ENCODE results near the gene PPP2R2C. TPM values are rescaled to one million over a fixed set of nuclear protein-coding genes. Genes with fewer than 3 reads are reported as not detected.

Gene PPP2R2C
- total and polyA plus RNA-seq, 4 experiments from 2014 or later = not detected

- Histone ChIP-seq H3K27ac (ENCODE audit: low read depth, low read length) (no peak overlapping the region), H3K27me3 (ENCODE audit: insufficient read depth, low read length) (no peaks in the 10 kb centered on the region), H3K4me1 (ENCODE audit: insufficient read depth, low read length) (no peaks in the 10 kb centered on the region), H3K36me3 (ENCODE audit: insufficient read depth, low read length) (no peaks in the 10 kb centered on the region), H3K4me3 (ENCODE audit: low read length in 2 of 2) (no peak overlapping the region), H3K9me3 (ENCODE audit: control insufficient read depth in 1 of 2, low read length in 2 of 2) (no peaks in the 10 kb centered on the region)
- ChIA-PET CTCF (ENCODE audit: partially characterized antibody) (interaction anchor here (1.4 kb wide), 1 partner anchor 35 kb away, joined by 4 read pairs; no protein-coding TSS in a partner anchor), POLR2A (ENCODE audit: partially characterized antibody) (no interaction called here)
- intact Hi-C loops (cut with micrococcal nuclease) = no loop called here
- Mint-ChIP-seq H3K36me3 (peaks cover 0 to 3% of the 10 kb centered on the region in 2 donors), H3K27me3 (peaks cover 6% of the 10 kb centered on the region in 2 donors), H3K9me3 (peaks cover 0 to 29% (median 16%) of the 10 kb centered on the region in 8 donors), H3K4me1 (peaks cover 0 to 4% (median under 1%) of the 10 kb centered on the region in 4 donors), H3K4me3 (no peak overlapping the region), H3K27ac (no peak overlapping the region)
- DNase-seq = no peak
These were observed 37.2 kb upstream of the PPP2R2C start for GRCh38 chr4:6509587-6509986.

- Histone ChIP-seq H3K4me3 (ENCODE audit: low read length in 2 of 2) (no peak overlapping the region), H3K27ac (ENCODE audit: low read depth, low read length) (no peak overlapping the region), H3K9me3 (ENCODE audit: control insufficient read depth in 1 of 2, low read length in 2 of 2) (peaks cover 0 to 6% of the 10 kb centered on the region in 2 donors), H3K4me1 (ENCODE audit: insufficient read depth, low read length) (no peaks in the 10 kb centered on the region), H3K36me3 (ENCODE audit: insufficient read depth, low read length) (no peaks in the 10 kb centered on the region), H3K27me3 (ENCODE audit: insufficient read depth, low read length) (no peaks in the 10 kb centered on the region)
- H3K4me1 Mint-ChIP-seq = peaks cover 0 to 4% (median under 1%) of the 10 kb centered on the region in 4 donors
- peaks cover 2 to 3% of the 10 kb centered on the region in 2 donors for H3K36me3 Mint-ChIP-seq
- no peak overlapping the region for H3K4me3 Mint-ChIP-seq
- H3K27ac Mint-ChIP-seq = no peak overlapping the region
- H3K27me3 Mint-ChIP-seq = peaks cover 11 to 15% of the 10 kb centered on the region in 2 donors
- ChIA-PET CTCF (ENCODE audit: partially characterized antibody) (no interaction called here), POLR2A (ENCODE audit: partially characterized antibody) (no interaction called here)
- H3K9me3 Mint-ChIP-seq = peaks cover 3 to 34% (median 28%) of the 10 kb centered on the region in 8 donors
- intact Hi-C loops (cut with micrococcal nuclease) = no loop called here
- DNase-seq = no peak
These were observed 34.9 kb upstream of the PPP2R2C start for GRCh38 chr4:6507345-6507744.

GRCh38 chr4:6506616-6507140, 34.3 kb upstream of the PPP2R2C start:
- CTCF ChIA-PET (ENCODE audit: partially characterized antibody) = no interaction called here
- Histone ChIP-seq H3K4me1 (ENCODE audit: insufficient read depth, low read length) (no peaks in the 10 kb centered on the region), H3K27ac (ENCODE audit: low read depth, low read length) (no peak overlapping the region), H3K27me3 (ENCODE audit: insufficient read depth, low read length) (no peaks in the 10 kb centered on the region), H3K36me3 (ENCODE audit: insufficient read depth, low read length) (no peaks in the 10 kb centered on the region), H3K9me3 (ENCODE audit: control insufficient read depth in 1 of 2, low read length in 2 of 2) (peaks cover 0 to 6% of the 10 kb centered on the region in 2 donors), H3K4me3 (ENCODE audit: low read length in 2 of 2) (no peak overlapping the region)
- Mint-ChIP-seq H3K4me3 (no peak overlapping the region), H3K4me1 (peaks cover 0 to 4% (median under 1%) of the 10 kb centered on the region in 4 donors), H3K9me3 (peaks cover 3 to 37% (median 29%) of the 10 kb centered on the region in 8 donors), H3K36me3 (peaks cover 2 to 3% of the 10 kb centered on the region in 2 donors), H3K27me3 (peaks cover 15 to 18% of the 10 kb centered on the region in 2 donors), H3K27ac (no peak overlapping the region)
- intact Hi-C loops (cut with micrococcal nuclease) = no loop called here
- POLR2A ChIA-PET (ENCODE audit: partially characterized antibody) = no interaction called here
- no peak for DNase-seq

GRCh38 chr4:6504900-6505496, 32.6 kb upstream of the PPP2R2C start:
- Mint-ChIP-seq H3K36me3 (peaks cover 2 to 3% of the 10 kb centered on the region in 2 donors), H3K27ac (no peak overlapping the region), H3K4me1 (no peaks in the 10 kb centered on the region), H3K4me3 (no peak overlapping the region), H3K9me3 (peaks cover 3 to 34% (median 26%) of the 10 kb centered on the region in 8 donors), H3K27me3 (peaks cover 15 to 21% of the 10 kb centered on the region in 2 donors)
- POLR2A ChIA-PET (ENCODE audit: partially characterized antibody) = no interaction called here
- H3K27ac ChIP-seq (ENCODE audit: low read depth, low read length) = no peak overlapping the region
- H3K4me3 ChIP-seq (ENCODE audit: low read length in 2 of 2) = no peak overlapping the region
- no peaks in the 10 kb centered on the region for H3K27me3 ChIP-seq (ENCODE audit: insufficient read depth, low read length)
- H3K36me3 ChIP-seq (ENCODE audit: insufficient read depth, low read length) = no peaks in the 10 kb centered on the region
- intact Hi-C loops (cut with micrococcal nuclease) = no loop called here
- CTCF ChIA-PET (ENCODE audit: partially characterized antibody) = no interaction called here
- peaks cover 0 to 6% of the 10 kb centered on the region in 2 donors for H3K9me3 ChIP-seq (ENCODE audit: control insufficient read depth in 1 of 2, low read length in 2 of 2)
- no peaks in the 10 kb centered on the region for H3K4me1 ChIP-seq (ENCODE audit: insufficient read depth, low read length)
- no peak for DNase-seq

GRCh38 chr4:6502747-6503465, 30.5 kb upstream of the PPP2R2C start:
- ChIA-PET CTCF (ENCODE audit: partially characterized antibody) (no interaction called here), POLR2A (ENCODE audit: partially characterized antibody) (no interaction called here)
- intact Hi-C loops (cut with micrococcal nuclease) = no loop called here
- Mint-ChIP-seq H3K36me3 (peaks cover 2 to 3% of the 10 kb centered on the region in 2 donors), H3K9me3 (peaks cover 3 to 34% (median 26%) of the 10 kb centered on the region in 8 donors), H3K4me3 (no peak overlapping the region), H3K27me3 (peaks cover 18 to 30% of the 10 kb centered on the region in 2 donors), H3K27ac (no peak overlapping the region), H3K4me1 (no peaks in the 10 kb centered on the region)
- Histone ChIP-seq H3K4me3 (ENCODE audit: low read length in 2 of 2) (no peak overlapping the region), H3K36me3 (ENCODE audit: insufficient read depth, low read length) (no peaks in the 10 kb centered on the region), H3K4me1 (ENCODE audit: insufficient read depth, low read length) (no peaks in the 10 kb centered on the region), H3K27ac (ENCODE audit: low read depth, low read length) (no peak overlapping the region), H3K27me3 (ENCODE audit: insufficient read depth, low read length) (no peaks in the 10 kb centered on the region), H3K9me3 (ENCODE audit: control insufficient read depth in 1 of 2, low read length in 2 of 2) (peaks cover 0 to 6% of the 10 kb centered on the region in 2 donors)
- DNase-seq = no peak

- DNase-seq = no peak
- Mint-ChIP-seq H3K27ac (no peak overlapping the region), H3K36me3 (peaks cover 2 to 3% of the 10 kb centered on the region in 2 donors), H3K27me3 (peaks cover 18 to 33% of the 10 kb centered on the region in 2 donors), H3K9me3 (peaks cover 3 to 34% (median 24%) of the 10 kb centered on the region in 8 donors), H3K4me1 (no peaks in the 10 kb centered on the region), H3K4me3 (no peak overlapping the region)
- POLR2A ChIA-PET (ENCODE audit: partially characterized antibody) = no interaction called here
- CTCF ChIA-PET (ENCODE audit: partially characterized antibody) = no interaction called here
- H3K27ac ChIP-seq (ENCODE audit: low read depth, low read length) = no peak overlapping the region
- no peaks in the 10 kb centered on the region for H3K36me3 ChIP-seq (ENCODE audit: insufficient read depth, low read length)
- no peaks in the 10 kb centered on the region for H3K4me1 ChIP-seq (ENCODE audit: insufficient read depth, low read length)
- no peaks in the 10 kb centered on the region for H3K27me3 ChIP-seq (ENCODE audit: insufficient read depth, low read length)
- peaks cover 0 to 6% of the 10 kb centered on the region in 2 donors for H3K9me3 ChIP-seq (ENCODE audit: control insufficient read depth in 1 of 2, low read length in 2 of 2)
- H3K4me3 ChIP-seq (ENCODE audit: low read length in 2 of 2) = no peak overlapping the region
- intact Hi-C loops (cut with micrococcal nuclease) = no loop called here
These were observed 29.7 kb upstream of the PPP2R2C start for GRCh38 chr4:6502147-6502546.

- ChIA-PET CTCF (ENCODE audit: partially characterized antibody) (no interaction called here), POLR2A (ENCODE audit: partially characterized antibody) (no interaction called here)
- Mint-ChIP-seq H3K27ac (no peak overlapping the region), H3K4me1 (no peaks in the 10 kb centered on the region), H3K4me3 (no peak overlapping the region), H3K36me3 (peaks cover 2 to 3% of the 10 kb centered on the region in 2 donors), H3K9me3 (peaks cover 3 to 31% (median 21%) of the 10 kb centered on the region in 8 donors), H3K27me3 (peaks cover 17 to 32% of the 10 kb centered on the region in 2 donors)
- Histone ChIP-seq H3K9me3 (ENCODE audit: control insufficient read depth in 1 of 2, low read length in 2 of 2) (peaks cover 0 to 6% of the 10 kb centered on the region in 2 donors), H3K4me1 (ENCODE audit: insufficient read depth, low read length) (no peaks in the 10 kb centered on the region), H3K36me3 (ENCODE audit: insufficient read depth, low read length) (no peaks in the 10 kb centered on the region), H3K4me3 (ENCODE audit: low read length in 2 of 2) (no peak overlapping the region), H3K27ac (ENCODE audit: low read depth, low read length) (no peak overlapping the region), H3K27me3 (ENCODE audit: insufficient read depth, low read length) (no peaks in the 10 kb centered on the region)
- DNase-seq = no peak
- intact Hi-C loops (cut with micrococcal nuclease) = no loop called here
These were observed 28.8 kb upstream of the PPP2R2C start for GRCh38 chr4:6501171-6501570.
